SK-N-SH (cell line): Measurements from ENCODE around the gene ATF3. TPM values are rescaled to one million over a fixed set of nuclear protein-coding genes. Genes with fewer than 3 reads are reported as not detected.

Experiments
- CTCF ChIA-PET: fragments of 300-600, 350-600 bp; formaldehyde crosslinking; extraction: SDS; loops from one replicate; lab custom pipeline; 2021; lab: Yijun Ruan, JAX
- POLR2A ChIA-PET: fragments of 350-600 bp; sonication (Branson Sonifier 250); formaldehyde crosslinking; extraction: SDS; loops from one replicate; lab custom pipeline; 2020; ENCODE audit warnings: antibody characterized with exemption, inconsistent platforms; lab: Yijun Ruan, JAX
- DNase-seq: peaks from one replicate; pipeline ENCODE4 v3.0.0; 2012
- H2AFZ ChIP-seq: fragments of 200-600 bp; sonication (generic); 2 replicates; pipeline ENCODE4 v1.8.1; 2016; ENCODE audit warnings: antibody characterized with exemption, mild to moderate bottlenecking, low read depth
- H3F3A ChIP-seq: fragments of 200-600 bp; sonication (generic); replicated peaks from 2 replicates; pipeline ENCODE3; 2016; ENCODE audit warnings: antibody characterized with exemption, mild to moderate bottlenecking; ENCODE audit not compliant: insufficient read depth
- H3K27ac ChIP-seq, 2 experiments: fragments of 200-500 bp in 1 of 2; fragments of 200-600 bp in 1 of 2; sonication (Bioruptor generic) in 1 of 2; sonication (generic), shearing (Covaris generic) in 1 of 2; 2 replicates each; pipeline versions ENCODE4 v1.5.1 to v1.6.1; 2014 to 2016; ENCODE audit warnings: low read depth in 2 of 2, inconsistent platforms in 1 of 2, low read length in 1 of 2, mild to moderate bottlenecking in 1 of 2, mixed read lengths in 1 of 2
- H3K27me3 ChIP-seq: fragments of 200-600 bp; sonication (generic), shearing (Covaris generic); 2 replicates; pipeline ENCODE4 v1.6.1; 2016; ENCODE audit warnings: mixed run types; ENCODE audit not compliant: insufficient read depth
- H3K36me3 ChIP-seq, 2 experiments: fragments of 200-500 bp in 1 of 2; fragments of 200-600 bp in 1 of 2; sonication (Bioruptor generic) in 1 of 2; sonication (generic) in 1 of 2; replicated peaks in 1 of 2; 2 replicates each; pipeline versions ENCODE3 to v1.5.1; 2014 to 2016; ENCODE audit warnings: low read length in 1 of 2, mild to moderate bottlenecking in 1 of 2; ENCODE audit not compliant: insufficient read depth in 2 of 2, control insufficient read depth in 1 of 2
- H3K4me1 ChIP-seq, 2 experiments: fragments of 200-500 bp in 1 of 2; fragments of 200-600 bp in 1 of 2; sonication (Bioruptor generic) in 1 of 2; sonication (generic), shearing (Covaris generic) in 1 of 2; 2 replicates each; pipeline versions ENCODE4 v1.5.1 to v1.6.1; 2014 to 2016; ENCODE audit warnings: low read depth in 1 of 2, low read length in 1 of 2, mixed run types in 1 of 2; ENCODE audit not compliant: insufficient read depth in 2 of 2, control insufficient read depth in 1 of 2
- H3K4me2 ChIP-seq: fragments of 200-600 bp; sonication (generic), shearing (Covaris generic); 2 replicates; pipeline ENCODE4 v1.6.1; 2017; ENCODE audit warnings: mixed run types
- H3K4me3 ChIP-seq, 2 experiments: fragments of 200-500 bp in 1 of 2; fragments of 200-600 bp in 1 of 2; sonication (Bioruptor generic) in 1 of 2; sonication (generic), shearing (Covaris generic) in 1 of 2; 2 replicates each; pipeline versions ENCODE4 v1.5.1 to v1.8.1; 2014 to 2016; ENCODE audit warnings: low read depth in 2 of 2, inconsistent platforms in 1 of 2, low read length in 1 of 2, mild to moderate bottlenecking in 1 of 2, mixed read lengths in 1 of 2, moderate library complexity in 1 of 2
- H3K79me2 ChIP-seq: fragments of 200-600 bp; sonication (generic); 2 replicates; pipeline ENCODE4 v1.8.1; 2017; ENCODE audit warnings: mild to moderate bottlenecking; ENCODE audit not compliant: insufficient read depth
- H3K9ac ChIP-seq: fragments of 200-600 bp; sonication (generic); 2 replicates; pipeline ENCODE4 v1.6.1; 2017; ENCODE audit warnings: mixed run types
- H3K9me2 ChIP-seq: fragments of 200-600 bp; sonication (generic); 2 replicates; pipeline ENCODE4 v1.6.1; 2017; ENCODE audit warnings: mixed run types
- H3K9me3 ChIP-seq: fragments of 200-600 bp; sonication (generic); 2 replicates; pipeline ENCODE4 v1.6.1; 2017; ENCODE audit warnings: mixed run types, mild to moderate bottlenecking, moderate library complexity
- H4K20me1 ChIP-seq: fragments of 200-600 bp; sonication (generic); 2 replicates; pipeline ENCODE4 v1.6.1; 2017; ENCODE audit warnings: mild to moderate bottlenecking, mixed run types; ENCODE audit not compliant: insufficient read depth
- CHD2 ChIP-seq: fragments of 150-350 bp; IDR thresholded peaks from 2 replicates; pipeline ENCODE4 v1.6.1; 2018; ENCODE audit warnings: low read length; ENCODE audit not compliant: partially characterized antibody
- CTCF ChIP-seq: fragments of 200-600 bp; sonication (generic); IDR thresholded peaks from 2 replicates; pipeline ENCODE4 v1.6.1; 2017; ENCODE audit warnings: antibody characterized with exemption, mild to moderate bottlenecking, moderate library complexity
- EP300 ChIP-seq, 2 experiments: IDR thresholded peaks; 2 replicates each; pipeline versions ENCODE4 v1.4.0 to v1.6.1; 2012; ENCODE audit warnings: borderline replicate concordance in 1 of 2, low read depth in 1 of 2, low read length in 1 of 2
- EZH2phosphoT487 ChIP-seq: fragments of 200-600 bp; sonication (generic); IDR thresholded peaks from 2 replicates; pipeline ENCODE4 v1.6.1; 2017; ENCODE audit warnings: low read depth, mixed run types, mild to moderate bottlenecking, antibody characterized with exemption, moderate library complexity, borderline replicate concordance
- FOXJ3 ChIP-seq: sonication (generic); formaldehyde crosslinking; IDR thresholded peaks from 2 replicates; pipeline ENCODE4 v1.5.1; 2020; ENCODE audit warnings: mild to moderate bottlenecking, missing genetic modification reagents
- FOXM1 ChIP-seq: IDR thresholded peaks from 2 replicates; pipeline ENCODE4 v1.4.0; 2012; ENCODE audit warnings: low read depth, mild to moderate bottlenecking
- GABPA ChIP-seq: IDR thresholded peaks from 2 replicates; pipeline ENCODE4 v1.4.0; 2012; ENCODE audit warnings: low read depth, mild to moderate bottlenecking
- MEF2A ChIP-seq: IDR thresholded peaks from 2 replicates; pipeline ENCODE4 v1.4.0; 2012; ENCODE audit warnings: low read depth, borderline replicate concordance
- MXI1 ChIP-seq: IDR thresholded peaks from 2 replicates; pipeline ENCODE4 v1.6.1; 2012; ENCODE audit warnings: mild to moderate bottlenecking, low read depth, low read length, improper control_type of control experiment
- NFIC ChIP-seq: IDR thresholded peaks from 2 replicates; pipeline ENCODE4 v1.4.0; 2012; ENCODE audit warnings: borderline replicate concordance
- NRF1 ChIP-seq: IDR thresholded peaks from 2 replicates; pipeline ENCODE4 v1.6.1; 2012; ENCODE audit warnings: low read depth, mild to moderate bottlenecking, low read length
- PBX3 ChIP-seq: IDR thresholded peaks from 2 replicates; pipeline ENCODE4; 2012
- POLR2AphosphoS5 ChIP-seq: IDR thresholded peaks from 2 replicates; pipeline ENCODE4 v1.6.1; 2012; ENCODE audit warnings: low read depth, low read length
- RAD21 ChIP-seq: IDR thresholded peaks from 2 replicates; pipeline ENCODE4 v1.6.1; 2012; ENCODE audit warnings: mild to moderate bottlenecking, low read length
- RCOR1 ChIP-seq: fragments of 150-350 bp; IDR thresholded peaks from 2 replicates; pipeline ENCODE4 v1.6.1; 2017; ENCODE audit warnings: antibody characterized with exemption, low read length
- REST ChIP-seq: IDR thresholded peaks from 2 replicates; pipeline ENCODE4 v1.6.1; 2012; ENCODE audit warnings: mild to moderate bottlenecking, low read depth, low read length, moderate library complexity
- RFX5 ChIP-seq: IDR thresholded peaks from 2 replicates; pipeline ENCODE4 v1.6.1; 2012; ENCODE audit warnings: mild to moderate bottlenecking, improper control_type of control experiment, low read length
- RXRA ChIP-seq: IDR thresholded peaks from 2 replicates; pipeline ENCODE4 v1.4.0; 2012; ENCODE audit warnings: low read depth, mild to moderate bottlenecking, borderline replicate concordance
- TAF1 ChIP-seq: IDR thresholded peaks from 2 replicates; pipeline ENCODE4 v1.6.1; 2012; ENCODE audit warnings: low read depth, mild to moderate bottlenecking, low read length, moderate library complexity, borderline replicate concordance
- TCF12 ChIP-seq: IDR thresholded peaks from 2 replicates; pipeline ENCODE4 v1.4.0; 2012
- USF2 ChIP-seq: fragments of 150-350 bp; IDR thresholded peaks from 2 replicates; pipeline ENCODE4 v1.6.1; 2017; ENCODE audit warnings: antibody characterized with exemption, low read length, low read depth, borderline replicate concordance
- WGBS: methylation state at CpG from one replicate; pipeline ENCODE4 v1.1.6; 2017; ENCODE audit warnings: low lambda C conversion rate; 5-methylcytosine and 5-hydroxymethylcytosine counted together
- polyA plus RNA-seq, 3 experiments: library from polyadenylated mRNA; depleted of rRNA; stranded (reverse); fragments of >200 nt; gene quantifications; 2 replicates each; pipeline ENCODE4 v1.2.3, GENCODE V29; 2012

Gene ATF3
- polyA plus RNA-seq, 1 of the 3 experiments (the other 2 are of a cell fraction), result 29.7 TPM

- Histone ChIP-seq H3K79me2 (no peaks in the 10 kb centered on the region), H4K20me1 (no peaks in the 10 kb centered on the region), H3K9me3 (no peaks in the 10 kb centered on the region), H3K27me3 (no peaks in the 10 kb centered on the region), H3K9ac (no peak overlapping the region), H3K36me3 (no peaks in the 10 kb centered on the region), H3F3A (peaks cover 21% of the 10 kb centered on the region), H3K9me2 (no peaks in the 10 kb centered on the region), H3K4me3 (no peak overlapping the region), H3K27ac (peak overlapping the region in 1 of 2 experiments; percentile 95; a peak in 1 of 4 replicates), H3K4me1 (peaks cover 29 to 51% of the 10 kb centered on the region in 2 experiments), H2AFZ (no peak overlapping the region), H3K4me2 (no peak overlapping the region)
- ChIA-PET POLR2A (interaction anchor here (3.6 kb wide), 1 partner anchor 61 kb away, joined by 41 read pairs; the partner anchor contains the start of gene ATF3), CTCF (interaction anchor here (1.9 to 6.0 kb wide), 2 partner anchors 60 to 191 kb away, joined by 6 to 51 read pairs; no protein-coding TSS in a partner anchor)
- WGBS, result 85% methylated on average over 6 of the region's 8 CpGs
- DNase-seq, result peak; percentile 54
- no peak for TF ChIP-seq RCOR1
- no peak for TF ChIP-seq NFIC
- TF ChIP-seq PBX3, result no peak
- TF ChIP-seq CHD2, result no peak
- no peak for TF ChIP-seq TCF12
- peak; percentile 13 for TF ChIP-seq RAD21
- no peak for TF ChIP-seq FOXJ3
- TF ChIP-seq EP300 (IDR thresholded peaks at IDR 0.05; ENCODE audit: borderline replicate concordance in 1 of 2, low read depth in 1 of 2, low read length in 1 of 2), result peak in 1 of 2 experiments; percentile 50; a peak in 2 of 4 replicates
These were observed 61.0 kb downstream of the ATF3 start for GRCh38 chr1:212669600-212669999.

- Histone ChIP-seq H2AFZ (no peak overlapping the region), H3K27ac (no peak overlapping the region; a peak in 1 of 4 replicates), H3K4me2 (no peak overlapping the region), H3K4me1 (peaks cover 29 to 51% of the 10 kb centered on the region in 2 experiments), H3K9me3 (no peaks in the 10 kb centered on the region), H3K4me3 (no peak overlapping the region), H3K36me3 (no peaks in the 10 kb centered on the region), H3F3A (peaks cover 21% of the 10 kb centered on the region), H4K20me1 (no peaks in the 10 kb centered on the region), H3K79me2 (no peaks in the 10 kb centered on the region), H3K9me2 (no peaks in the 10 kb centered on the region), H3K9ac (no peak overlapping the region), H3K27me3 (no peaks in the 10 kb centered on the region)
- no peak for DNase-seq
- ChIA-PET POLR2A (interaction anchor here (3.6 kb wide), 1 partner anchor 62 kb away, joined by 41 read pairs; the partner anchor contains the start of gene ATF3), CTCF (interaction anchor here (1.9 to 6.0 kb wide), 3 partner anchors 29 to 192 kb away, joined by 6 to 51 read pairs (median 7); partner anchors contain the start of gene BATF3)
- WGBS, result 90% methylated on average over 7 of the region's 7 CpGs
- TF ChIP-seq RCOR1 (no peak), TAF1 (no peak), GABPA (no peak), USF2 (no peak), REST (no peak), RAD21 (no peak), MXI1 (no peak), RXRA (no peak), EZH2phosphoT487 (no peak), CTCF (no peak), MEF2A (no peak), RFX5 (no peak), FOXM1 (no peak), NRF1 (no peak), POLR2AphosphoS5 (no peak), TCF12 (no peak)
These were observed 61.7 kb downstream of the ATF3 start for GRCh38 chr1:212670301-212670700.
